HG03095 (cell line): Measurements from ENCODE around the gene CDX1.

Experiments
- ATAC-seq: cut with Tn5 transposase; IDR thresholded peaks from one replicate; pipeline ENCODE4 v1.9.1; 2021; ENCODE audit warnings: moderate library complexity; ENCODE audit not compliant: unreplicated experiment

The CDX1 gene

DNA sequence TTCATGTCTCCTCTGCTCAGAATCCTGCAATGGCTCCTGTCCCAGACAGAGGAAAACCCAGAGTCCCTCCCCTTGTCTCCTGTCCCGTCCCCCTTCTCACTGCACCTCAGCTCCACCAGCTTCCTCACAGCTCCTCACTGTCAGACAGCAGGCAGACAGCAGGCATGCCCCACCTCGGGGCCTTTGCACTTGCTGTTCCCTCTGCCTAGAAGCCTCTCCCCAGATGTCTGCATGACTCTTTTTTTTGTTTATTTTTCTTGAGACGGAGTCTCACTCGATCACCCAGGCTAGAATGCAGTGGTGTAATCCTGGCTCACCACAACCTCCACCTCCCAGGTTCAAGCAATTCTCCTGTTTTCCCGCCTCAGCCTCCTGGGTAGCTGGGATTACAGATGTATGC, 14.4 kb downstream of the CDX1 start:
- no peak for ATAC-seq

DNA sequence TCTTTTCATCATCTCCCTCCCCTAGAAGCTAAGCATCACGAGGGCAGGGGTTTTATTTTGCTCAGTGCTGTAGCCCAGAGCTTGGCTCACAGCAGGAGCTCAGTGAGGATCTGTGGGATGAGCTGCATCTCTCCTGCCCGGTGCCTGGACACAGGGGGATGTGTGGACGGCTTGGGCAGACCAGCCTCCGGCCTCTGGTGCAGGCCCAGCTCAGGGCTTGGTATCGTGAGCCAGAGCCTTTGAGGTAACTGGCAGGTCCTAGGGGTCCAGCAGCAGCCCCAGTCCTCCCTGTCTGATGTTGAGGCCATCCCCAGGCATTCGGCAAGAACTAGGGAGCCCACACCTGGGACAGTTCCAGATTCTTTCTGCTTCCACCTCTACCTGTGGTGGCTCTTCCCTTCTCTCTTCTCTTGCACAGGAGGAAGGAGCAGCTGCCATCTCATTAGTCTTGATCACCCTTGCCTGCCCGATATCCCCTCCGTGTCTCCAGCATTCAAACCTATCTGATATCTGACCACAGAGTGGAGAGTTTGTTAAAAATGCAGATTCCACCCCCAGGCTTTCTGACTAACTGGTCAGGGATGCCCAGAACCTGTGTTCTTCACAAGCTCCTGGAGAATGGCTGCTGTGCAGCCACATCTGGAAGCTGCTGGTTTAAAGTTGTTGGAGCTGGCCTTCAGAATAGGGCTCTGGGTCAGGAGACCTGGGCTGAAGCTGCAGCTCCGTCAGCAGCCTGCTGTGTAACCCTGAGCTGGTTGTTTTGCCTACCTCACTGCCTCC, 15.4 kb downstream of the CDX1 start:
- no peak for ATAC-seq

DNA sequence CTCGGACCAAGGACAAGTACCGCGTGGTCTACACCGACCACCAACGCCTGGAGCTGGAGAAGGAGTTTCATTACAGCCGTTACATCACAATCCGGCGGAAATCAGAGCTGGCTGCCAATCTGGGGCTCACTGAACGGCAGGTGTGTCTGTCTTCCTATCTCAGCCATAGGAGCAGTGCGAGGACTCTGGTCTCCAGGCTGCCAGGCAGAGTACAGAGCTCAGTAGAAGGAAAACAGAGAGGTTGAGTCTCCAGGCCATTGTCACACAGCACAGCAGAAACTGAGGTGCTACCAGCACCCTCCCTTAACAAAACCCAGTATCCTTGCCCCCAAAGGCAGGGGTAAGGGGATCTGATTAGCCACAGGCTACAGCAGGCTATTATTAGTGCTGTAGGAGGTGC, 16.2 kb downstream of the CDX1 start:
- no peak for ATAC-seq

DNA sequence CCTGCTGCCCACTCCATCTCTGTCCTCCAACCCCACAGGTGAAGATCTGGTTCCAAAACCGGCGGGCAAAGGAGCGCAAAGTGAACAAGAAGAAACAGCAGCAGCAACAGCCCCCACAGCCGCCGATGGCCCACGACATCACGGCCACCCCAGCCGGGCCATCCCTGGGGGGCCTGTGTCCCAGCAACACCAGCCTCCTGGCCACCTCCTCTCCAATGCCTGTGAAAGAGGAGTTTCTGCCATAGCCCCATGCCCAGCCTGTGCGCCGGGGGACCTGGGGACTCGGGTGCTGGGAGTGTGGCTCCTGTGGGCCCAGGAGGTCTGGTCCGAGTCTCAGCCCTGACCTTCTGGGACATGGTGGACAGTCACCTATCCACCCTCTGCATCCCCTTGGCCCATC, 16.9 kb downstream of the CDX1 start:
- no peak for ATAC-seq

DNA sequence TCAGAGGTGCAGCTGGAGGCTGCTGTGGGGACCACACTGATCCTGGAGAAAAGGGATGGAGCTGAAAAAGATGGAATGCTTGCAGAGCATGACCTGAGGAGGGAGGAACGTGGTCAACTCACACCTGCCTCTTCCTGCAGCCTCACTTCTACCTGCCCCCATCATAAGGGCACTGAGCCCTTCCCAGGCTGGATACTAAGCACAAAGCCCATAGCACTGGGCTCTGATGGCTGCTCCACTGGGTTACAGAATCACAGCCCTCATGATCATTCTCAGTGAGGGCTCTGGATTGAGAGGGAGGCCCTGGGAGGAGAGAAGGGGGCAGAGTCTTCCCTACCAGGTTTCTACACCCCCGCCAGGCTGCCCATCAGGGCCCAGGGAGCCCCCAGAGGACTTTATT, 17.4 kb downstream of the CDX1 start:
- ATAC-seq, result no peak

DNA sequence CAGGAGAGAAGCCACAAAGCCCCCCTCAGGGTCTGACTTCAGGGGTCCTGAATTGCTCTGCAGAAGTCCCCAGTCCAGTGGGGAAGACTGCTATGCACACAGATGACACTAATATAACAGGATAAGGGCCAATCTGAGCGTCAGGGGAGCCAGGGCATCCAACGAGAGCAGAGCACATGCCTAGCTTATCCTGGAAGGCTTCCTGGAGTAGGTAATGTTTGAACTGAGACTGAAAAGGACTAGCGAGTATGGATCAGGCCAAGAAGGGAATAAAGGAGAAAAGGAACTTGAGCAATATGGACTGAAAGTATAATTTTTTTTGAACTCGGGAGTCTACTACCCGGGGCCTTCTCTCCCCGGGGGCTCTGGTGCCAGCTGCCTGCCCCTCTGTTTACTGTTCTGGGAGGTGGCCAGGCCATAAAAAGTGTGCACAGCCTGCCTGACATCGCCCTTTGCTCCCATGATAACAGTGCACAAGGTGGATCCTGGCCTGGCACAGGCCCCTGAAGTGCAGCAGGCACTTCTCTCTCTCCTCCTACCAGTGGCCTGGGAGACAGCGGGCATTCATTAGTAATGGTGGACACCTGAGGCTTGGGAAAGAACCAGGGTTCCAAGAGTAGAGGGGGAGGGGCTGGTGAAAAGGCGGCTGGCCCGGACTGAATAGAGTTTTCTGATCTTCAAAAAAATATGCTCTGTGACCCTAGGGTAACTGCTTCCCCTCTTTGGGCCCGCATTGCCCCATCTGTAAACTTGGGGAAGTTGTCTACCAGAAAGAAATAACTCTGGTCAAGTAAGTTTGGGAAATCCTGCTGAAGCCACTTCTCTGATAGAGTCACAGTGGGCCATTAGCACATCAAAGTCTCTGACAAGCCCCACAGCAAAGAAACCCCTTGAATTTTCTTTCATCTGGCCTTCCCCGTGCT, 18.7 kb downstream of the CDX1 start:
- no peak for ATAC-seq

DNA sequence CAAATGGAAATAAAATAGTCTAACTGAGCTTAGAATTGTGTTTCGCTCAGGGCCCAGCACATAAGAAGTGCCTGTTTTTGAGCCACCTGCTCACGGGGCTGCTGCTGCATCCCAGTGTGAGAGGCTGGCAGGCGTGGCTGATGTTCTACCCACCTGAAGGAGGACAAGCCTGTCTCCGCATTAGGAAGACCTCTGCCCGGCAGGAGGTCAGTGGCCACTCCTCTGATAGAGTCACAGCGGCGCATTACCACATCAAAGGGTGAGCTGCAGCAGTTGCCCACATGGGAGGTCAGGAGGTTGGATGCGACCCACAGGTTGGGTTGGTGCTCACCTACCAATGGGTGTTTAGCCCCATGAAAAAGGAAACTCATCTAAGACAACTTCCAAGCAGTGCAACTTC, 19.6 kb downstream of the CDX1 start:
- no peak for ATAC-seq

DNA sequence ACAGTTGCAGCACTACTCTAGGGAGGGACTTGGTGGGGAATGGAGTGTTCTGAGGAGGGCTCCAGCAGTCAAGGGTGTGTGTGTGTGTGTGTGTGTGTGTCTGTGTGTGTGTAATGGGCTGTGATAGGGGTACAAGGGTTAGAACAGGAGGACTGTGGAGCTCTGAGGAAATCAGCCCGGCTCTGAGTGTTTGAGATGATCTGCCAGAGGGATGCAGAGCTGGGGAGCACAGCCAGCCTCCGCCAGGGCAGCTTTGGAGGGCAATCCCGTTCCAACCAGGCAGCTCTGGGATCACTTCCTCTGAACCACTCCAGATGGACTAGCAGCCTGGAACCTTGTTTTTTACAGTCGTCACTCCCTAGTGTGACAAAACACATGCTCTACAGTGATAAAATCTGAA, 20.3 kb downstream of the CDX1 start:
- ATAC-seq, result no peak

DNA sequence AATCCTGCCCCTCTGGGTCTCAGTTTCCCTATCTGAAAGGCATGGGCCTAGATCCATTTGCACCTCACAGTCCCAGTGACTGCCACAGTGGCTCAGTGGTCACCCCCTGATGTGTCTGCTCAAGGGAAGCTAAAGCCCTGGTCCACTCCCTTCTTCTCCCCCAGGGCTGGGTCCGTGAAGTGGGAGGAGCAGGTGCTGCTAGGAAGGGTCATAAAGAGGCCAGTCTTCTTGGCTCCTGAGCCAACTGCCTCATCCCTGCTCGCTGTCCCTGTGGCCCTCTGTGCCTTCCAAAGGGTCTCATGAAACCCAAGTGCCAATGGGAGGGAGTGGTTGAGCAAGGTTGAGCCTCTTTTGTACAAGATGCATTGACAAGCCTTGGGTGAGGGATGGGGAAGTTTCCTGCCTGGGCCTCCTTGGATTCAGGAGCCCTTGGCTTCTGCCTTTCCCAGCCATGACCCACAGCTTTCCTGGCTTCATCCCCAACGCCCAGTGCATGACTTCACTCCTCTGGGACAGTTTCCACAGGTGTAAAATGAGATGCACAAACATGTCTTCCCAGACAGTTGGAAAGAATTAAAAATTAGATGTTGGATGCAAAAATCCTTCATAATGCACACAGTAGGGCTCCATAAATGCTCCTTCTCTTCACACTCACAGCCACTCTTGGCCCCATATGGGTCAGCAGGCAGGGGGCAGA, 21.7 kb downstream of the CDX1 start:
- ATAC-seq, result no peak

DNA sequence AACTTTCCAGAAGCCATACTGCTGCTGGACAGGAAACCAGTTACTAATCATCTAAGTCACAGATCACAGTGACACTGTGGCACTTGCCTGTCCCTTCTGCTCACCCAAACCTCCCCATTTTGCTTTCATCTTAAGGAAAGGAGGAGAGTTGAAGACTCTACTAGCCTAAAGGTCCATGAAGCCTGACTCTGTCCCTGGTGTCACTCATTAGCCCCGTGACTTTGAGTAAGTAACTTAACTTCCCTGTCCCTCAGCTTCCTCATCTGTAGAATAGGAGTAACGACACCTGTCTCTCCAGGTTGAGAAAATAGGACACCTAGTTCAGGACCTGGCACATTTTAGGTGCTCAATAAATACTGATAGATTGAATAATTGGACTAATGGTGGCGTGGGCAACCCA, 22.7 kb downstream of the CDX1 start:
- ATAC-seq, result no peak

DNA sequence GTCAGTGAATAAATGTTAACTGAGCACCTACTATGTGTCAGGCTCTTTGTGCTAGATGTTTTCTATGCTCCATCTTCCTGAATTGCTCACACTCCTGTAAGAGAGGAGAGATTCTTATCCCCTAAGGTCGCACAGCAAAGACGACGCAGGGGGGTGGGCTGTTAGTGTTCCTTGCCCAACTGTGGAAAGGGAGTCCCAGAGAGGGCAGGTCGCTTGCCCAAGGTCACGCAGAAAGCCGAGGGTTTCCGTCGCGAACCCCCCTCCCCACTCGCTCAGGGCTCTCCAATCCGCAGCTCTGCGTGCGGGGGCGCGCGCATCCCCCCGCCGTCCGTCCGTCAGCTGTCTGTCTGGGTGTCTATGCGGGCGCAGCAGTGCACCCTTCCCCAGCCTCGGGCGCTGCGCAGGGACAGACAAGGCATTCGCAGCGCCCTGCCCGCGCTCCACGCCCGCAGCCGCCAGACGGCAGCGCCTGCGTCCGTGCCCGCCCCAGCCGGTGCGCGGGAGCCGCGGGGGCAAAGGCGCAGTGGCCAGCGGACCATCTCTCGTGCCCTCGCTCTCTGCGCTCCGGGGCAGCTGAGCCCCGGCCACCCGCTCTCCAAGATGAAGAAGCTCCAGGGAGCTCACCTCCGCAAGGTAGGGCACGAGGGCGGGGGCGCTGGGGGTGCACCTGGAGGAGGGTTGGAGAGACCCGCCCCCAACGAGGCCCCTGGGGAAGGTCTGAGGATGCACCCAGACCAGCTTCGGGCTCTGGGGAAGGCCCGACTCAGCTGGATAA, 23.3 kb downstream of the CDX1 start, which contains the start of gene SLC6A7:
Gene SLC6A7, plus strand, starts transcription at position 335 of the 775 bp plus-strand sequence. Its CDS starts 266 bp downstream, at position 601.
- ATAC-seq, result no peak

DNA sequence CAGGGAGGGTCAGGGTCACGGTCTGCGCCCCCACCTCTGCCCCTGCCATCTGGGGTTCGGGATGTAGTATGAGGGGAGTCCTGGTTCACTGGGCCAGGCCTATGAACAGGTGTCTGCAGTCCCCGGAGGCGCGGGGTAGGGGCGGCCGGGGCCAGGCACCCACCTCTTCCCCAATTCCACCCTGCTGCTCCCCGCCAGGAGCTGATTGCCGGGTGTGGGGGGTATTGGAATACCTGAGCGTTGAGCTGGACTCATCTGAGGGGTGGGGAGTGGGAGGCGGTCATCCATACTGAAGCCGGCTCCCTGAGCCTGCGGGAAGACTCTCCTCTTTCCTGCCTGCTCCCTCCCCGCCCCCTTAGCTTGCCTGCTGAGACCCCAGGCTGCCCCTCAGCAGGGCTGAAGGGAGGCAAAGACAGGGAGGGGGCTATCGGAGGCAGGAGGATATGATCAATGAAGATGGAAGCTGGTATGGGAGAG, 24.0 kb downstream of the CDX1 start:
- ATAC-seq, result no peak

DNA sequence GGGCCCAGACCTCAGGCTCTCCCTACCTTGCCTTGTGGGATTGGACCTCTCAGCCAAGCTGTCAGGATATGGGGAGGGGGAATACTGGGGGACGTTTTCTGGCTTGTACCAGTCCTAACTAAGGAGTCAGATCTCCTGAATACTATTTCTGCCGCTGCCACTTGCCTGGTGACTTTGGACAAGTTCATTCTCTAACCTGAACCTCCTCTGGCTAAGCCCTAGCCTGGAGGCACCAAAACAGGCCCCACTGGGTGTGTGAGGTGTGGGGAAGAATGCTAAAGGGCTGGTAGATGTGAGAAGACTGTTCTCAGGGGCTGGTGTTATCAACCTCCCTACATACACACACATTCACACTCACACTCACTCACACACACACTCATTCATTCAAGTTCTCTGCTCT, 24.4 kb downstream of the CDX1 start:
- ATAC-seq, result no peak

DNA sequence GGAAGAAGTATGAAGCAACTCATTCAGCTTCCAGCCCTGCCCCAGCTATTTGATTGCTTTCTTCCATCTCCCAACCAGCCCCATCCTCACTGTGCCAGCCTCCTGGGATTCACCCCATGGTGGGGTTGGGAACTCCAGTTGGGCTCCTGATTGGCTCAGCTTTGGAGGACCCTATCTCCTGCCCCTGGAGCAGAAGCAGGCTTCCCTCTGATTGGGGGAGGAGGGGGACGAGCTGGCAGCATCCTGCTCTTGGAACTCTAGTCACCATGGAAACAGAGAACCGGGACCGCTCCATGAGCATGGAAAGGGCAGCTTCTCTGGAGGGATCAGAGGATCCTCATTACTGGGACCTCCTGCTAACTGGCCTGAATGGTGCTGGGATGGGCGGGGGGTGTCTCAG, 25.9 kb downstream of the CDX1 start:
- no peak for ATAC-seq

DNA sequence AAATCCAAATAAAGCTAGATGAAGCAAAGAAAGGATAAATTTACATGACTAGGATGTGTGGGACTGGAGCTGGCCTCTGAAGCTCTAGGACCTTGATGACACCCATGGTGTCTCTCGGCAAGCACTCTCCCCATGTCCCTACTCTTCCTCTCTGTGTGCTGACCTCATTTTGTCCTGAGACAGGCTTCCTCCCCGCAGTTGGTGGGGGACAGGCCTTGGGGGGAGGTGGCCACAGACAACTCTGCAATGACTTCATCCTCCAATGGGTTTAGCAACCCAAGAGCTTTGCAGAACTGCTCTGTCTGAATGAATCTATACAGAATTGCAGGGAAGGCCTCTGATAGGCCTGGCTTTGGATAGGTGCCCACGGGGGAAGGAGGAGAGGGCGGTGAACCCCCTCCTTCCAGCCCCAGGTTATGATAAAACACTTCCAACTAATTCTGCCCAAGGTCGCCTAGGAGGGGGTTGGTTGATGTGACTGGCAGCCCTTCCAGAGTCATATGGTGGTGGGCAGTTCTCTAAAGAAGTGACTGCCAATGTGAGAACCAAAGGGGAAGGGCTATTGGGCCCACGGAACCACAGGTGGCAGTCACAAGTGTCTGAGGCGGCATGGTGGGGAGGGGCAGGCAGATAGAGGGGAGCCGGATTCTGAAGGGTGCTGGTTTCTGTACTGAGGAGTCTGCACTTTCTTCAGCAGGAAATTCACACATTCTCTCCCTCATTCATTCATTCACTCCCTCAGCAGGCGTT, 29.3 kb downstream of the CDX1 start:
- ATAC-seq, result no peak

DNA sequence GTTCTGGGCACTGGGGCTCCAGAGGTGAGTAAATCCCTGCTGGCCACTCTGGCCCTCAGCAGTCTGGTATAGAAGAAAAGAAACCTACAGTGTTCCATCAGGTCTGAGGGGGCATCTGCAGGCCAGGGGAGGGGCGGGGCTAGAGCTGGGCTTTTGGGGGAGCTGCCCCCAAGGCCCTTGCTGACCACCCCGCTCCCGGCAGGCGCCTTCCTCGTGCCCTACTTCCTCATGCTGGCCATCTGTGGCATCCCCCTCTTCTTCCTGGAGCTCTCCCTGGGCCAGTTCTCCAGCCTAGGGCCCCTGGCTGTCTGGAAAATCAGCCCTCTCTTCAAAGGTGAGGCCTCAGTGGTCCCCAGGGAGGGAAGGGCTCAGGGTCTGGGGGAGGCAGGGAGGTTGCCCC, 29.9 kb downstream of the CDX1 start:
- ATAC-seq, result no peak

DNA sequence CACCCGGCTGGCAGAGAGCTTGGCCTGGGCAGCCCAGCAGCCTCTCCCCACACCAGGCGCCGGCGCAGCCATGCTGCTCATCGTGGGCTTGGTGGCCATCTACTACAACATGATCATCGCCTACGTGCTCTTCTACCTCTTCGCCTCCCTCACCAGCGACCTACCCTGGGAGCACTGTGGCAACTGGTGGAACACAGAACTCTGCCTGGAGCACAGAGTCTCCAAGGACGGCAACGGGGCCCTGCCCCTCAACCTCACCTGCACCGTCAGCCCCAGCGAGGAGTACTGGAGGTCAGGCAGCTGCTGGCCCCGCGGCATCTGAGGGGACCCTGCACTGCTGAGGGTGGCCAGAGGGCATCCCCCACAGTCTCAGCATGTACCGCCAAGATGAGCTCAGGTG, 30.4 kb downstream of the CDX1 start:
- ATAC-seq, result no peak

DNA sequence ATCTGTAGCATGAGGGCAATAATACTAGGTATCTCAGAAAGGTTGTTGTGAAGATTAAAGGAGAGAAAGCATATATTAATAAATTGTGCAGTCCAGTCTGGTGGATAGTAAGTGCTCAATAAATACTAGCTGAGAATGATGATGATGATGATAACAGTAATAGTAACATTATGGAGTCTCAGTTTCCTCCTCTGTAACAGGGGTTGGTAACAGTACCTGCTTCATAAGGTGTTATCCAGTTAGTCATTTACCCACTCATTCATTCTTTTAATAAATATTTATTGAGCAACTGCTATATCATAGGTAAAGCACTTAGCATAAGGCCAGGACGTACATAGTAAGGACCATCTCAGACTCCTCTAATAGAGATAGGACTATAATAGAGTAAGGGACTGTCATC, 30.9 kb downstream of the CDX1 start:
- ATAC-seq, result no peak

DNA sequence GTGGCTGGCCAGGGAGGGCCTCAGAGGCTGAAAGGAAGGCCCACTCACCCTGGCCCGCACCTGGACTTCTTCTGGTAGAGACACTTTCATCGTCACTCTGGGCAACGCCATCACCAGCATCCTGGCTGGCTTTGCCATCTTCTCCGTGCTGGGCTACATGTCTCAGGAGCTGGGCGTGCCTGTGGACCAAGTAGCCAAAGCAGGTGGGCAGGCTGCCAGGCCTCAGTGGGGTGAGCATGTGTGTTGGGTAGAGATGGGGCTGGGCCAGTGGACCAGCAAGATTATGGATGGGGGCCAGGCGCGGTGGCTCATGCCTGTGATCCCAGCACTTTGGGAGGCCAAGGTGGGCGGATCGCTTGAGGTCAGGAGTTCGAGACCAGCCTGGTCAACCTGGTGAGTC, 35.9 kb downstream of the CDX1 start:
- no peak for ATAC-seq
